Right atrium auricular region (tissue), 2 donors: ENCODE measurements around the gene CLP1. TPM values are rescaled to one million over a fixed set of nuclear protein-coding genes. Genes with fewer than 3 reads are reported as not detected.

Experiments used
- DNase-seq: peaks from one replicate; pipeline ENCODE4 v3.0.0-alpha.2; 2019; ENCODE audit warnings: low spot score
- H3K27ac ChIP-seq, 2 donors: fragments of 200-600 bp; sonication (generic); 1 replicate in 1 of 2; 2 replicates in 1 of 2; pipeline ENCODE4 v1.5.1; 2016 to 2019
- H3K27me3 ChIP-seq, 2 donors: fragments of 200-600 bp; sonication (generic); one replicate each; pipeline versions ENCODE4 v1.5.1 to v1.6.0; 2017 to 2019
- H3K36me3 ChIP-seq: fragments of 200-600 bp; sonication (generic); one replicate; pipeline ENCODE4 v1.5.1; 2016
- H3K4me1 ChIP-seq, 2 donors: fragments of 200-600 bp; sonication (generic); one replicate each; pipeline versions ENCODE4 v1.5.1 to v1.6.0; 2017 to 2019
- H3K4me3 ChIP-seq, 2 donors: fragments of 200-600 bp; sonication (generic); 1 replicate in 1 of 2; 2 replicates in 1 of 2; pipeline ENCODE4 v1.5.1; 2017 to 2019; ENCODE audit warnings: mild to moderate bottlenecking in 1 of 2, moderate library complexity in 1 of 2
- H3K9me3 ChIP-seq, 2 donors: fragments of 200-600 bp; sonication (generic); one replicate each; pipeline ENCODE4 v1.5.1; 2019
- CTCF ChIP-seq, 2 donors: fragments of 200-600 bp; sonication (generic); IDR thresholded peaks; one replicate each; pipeline ENCODE4 v1.5.1; 2019; ENCODE audit warnings: antibody characterized with exemption in 2 of 2
- total RNA-seq, 2 donors: library from RNA; depleted of rRNA; stranded (reverse); fragments of >200 nt; gene quantifications; one replicate each; pipeline ENCODE4 v1.1.0, GENCODE V29; 2016

CLP1 gene
- total RNA-seq, 2 donors from 2014 or later, result 5.9 to 8.1 TPM

DNA sequence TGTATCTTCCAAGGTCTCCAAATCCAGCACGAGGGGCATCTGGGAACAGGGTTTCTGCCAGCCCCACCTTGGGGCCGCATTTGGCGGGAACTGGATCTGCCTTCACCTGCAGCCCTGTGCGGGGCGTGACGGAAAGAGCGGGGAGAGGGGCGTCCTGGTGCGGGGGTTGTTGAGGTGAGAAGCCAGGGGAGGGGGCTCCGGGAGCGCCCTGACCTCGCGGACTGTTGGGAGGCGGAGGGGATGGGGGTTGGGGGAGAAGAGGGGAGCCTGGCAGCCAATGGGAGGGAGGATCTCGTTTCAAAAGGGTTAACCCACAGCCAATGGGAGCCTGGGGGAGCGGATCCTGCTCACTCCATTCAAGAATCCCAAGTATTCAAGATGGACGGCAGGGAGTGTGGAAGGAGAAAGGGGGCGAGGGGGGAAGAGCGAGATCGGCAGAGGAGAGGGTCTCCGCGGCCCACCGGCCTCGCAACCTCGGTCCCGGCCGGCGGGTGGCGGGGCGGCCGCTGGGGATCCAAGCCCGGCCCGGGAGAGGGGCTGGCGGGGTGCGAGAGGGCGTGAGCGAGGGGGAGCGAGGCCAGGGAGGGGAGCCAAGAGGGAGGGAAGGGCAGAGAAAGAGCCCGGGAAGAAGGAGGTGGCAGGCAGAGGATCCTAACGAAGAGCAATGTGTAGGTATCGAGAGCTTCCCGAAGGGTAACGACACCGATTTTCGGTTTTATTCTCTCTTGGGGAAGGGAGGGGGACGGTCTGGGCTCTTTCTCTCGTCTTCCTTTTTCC lies 19.4 kb upstream of the CLP1 start:
- TF ChIP-seq CTCF (IDR thresholded peaks at IDR 0.05), result no peak
- Histone ChIP-seq H3K9me3 (no peaks in the 10 kb centered on the region), H3K27ac (peak overlapping the region; percentile 73 to 84), H3K27me3 (no peaks in the 10 kb centered on the region), H3K4me1 (peaks cover 0 to 35% of the 10 kb centered on the region in 2 donors), H3K4me3 (peak overlapping the region; percentile 85), H3K36me3 (no peaks in the 10 kb centered on the region)
- DNase-seq, result peak; percentile 82

DNA sequence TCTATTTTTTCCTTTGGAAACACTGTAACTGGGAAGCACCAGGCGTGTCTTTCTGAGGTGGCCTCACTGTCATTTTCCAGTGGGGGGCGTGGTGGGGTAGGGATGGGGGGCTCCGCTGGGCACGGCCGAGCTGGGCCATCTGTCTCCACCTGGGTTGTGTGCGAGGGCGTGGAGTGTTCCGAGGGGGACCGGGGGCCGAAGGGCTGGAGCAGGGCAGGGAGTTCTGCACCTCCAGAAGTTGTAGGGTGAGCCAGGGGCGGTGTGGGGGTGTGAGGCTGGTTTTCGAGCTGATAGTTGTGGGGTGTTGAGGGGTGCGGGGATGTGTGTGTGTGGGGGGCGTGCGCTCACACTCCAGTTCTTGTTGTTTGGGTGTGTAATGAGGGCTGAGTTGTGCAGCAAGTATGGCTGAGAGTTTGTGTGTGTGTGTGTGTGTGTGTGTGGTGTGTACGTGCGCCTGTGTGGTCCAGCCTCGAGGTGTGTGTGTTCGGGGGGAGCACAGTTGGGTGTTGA lies 18.7 kb upstream of the CLP1 start:
- peak overlapping the region; percentile 85 for H3K4me3 ChIP-seq
- H3K27ac ChIP-seq, result peak overlapping the region in 1 of 2 donors; percentile 84
- no peak for DNase-seq

DNA sequence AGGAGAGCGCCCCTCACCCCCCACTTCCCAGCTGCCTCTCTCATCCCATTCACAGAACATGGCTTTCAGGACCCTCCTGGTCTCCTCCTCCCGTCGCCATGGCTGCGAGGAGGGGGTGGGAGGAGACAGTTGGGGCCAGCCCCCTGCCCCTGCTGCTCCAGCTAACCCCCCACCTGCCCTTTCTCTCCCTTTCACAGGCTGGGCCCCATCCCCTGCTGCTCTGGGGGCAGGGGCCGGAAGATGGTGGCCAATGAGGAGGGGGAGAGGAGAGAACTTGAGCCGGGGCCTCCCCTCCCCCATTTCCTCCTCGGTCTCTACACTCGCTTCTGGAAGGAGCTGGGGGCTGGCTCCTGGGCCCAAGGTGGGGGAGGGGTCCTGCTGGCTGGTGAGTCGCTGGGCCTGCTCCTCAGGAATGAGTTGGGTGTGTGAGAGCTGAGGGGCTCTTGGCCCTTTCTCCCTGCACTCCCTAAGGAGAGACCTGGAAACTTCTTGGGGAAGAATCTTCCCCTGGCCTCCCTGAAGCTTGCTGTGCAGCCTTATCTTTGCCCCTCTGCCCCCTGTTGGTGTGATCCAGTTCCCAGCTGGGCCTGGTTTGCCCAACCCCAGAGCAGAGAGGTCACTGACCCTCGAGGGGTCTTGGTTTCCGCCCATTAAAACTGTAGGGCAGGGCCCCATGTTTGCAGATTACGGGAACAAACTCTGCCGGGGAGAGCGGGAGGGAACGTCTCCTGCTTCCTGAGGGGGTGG lies 18.1 kb upstream of the CLP1 start:
- no peak for DNase-seq
- peak overlapping the region; percentile 9 to 17 for H3K27ac ChIP-seq
- peaks cover 0 to 37% of the 10 kb centered on the region in 2 donors for H3K4me1 ChIP-seq
- H3K9me3 ChIP-seq, result no peaks in the 10 kb centered on the region
- no peaks in the 10 kb centered on the region for H3K36me3 ChIP-seq
- no peak for TF ChIP-seq CTCF (IDR thresholded peaks at IDR 0.05)
- no peaks in the 10 kb centered on the region for H3K27me3 ChIP-seq
- peak overlapping the region; percentile 85 for H3K4me3 ChIP-seq

More for the DNA sequence above, 18.7 kb upstream of the CLP1 start:
- Histone ChIP-seq H3K27me3 (no peaks in the 10 kb centered on the region), H3K4me1 (peaks cover 0 to 35% of the 10 kb centered on the region in 2 donors), H3K36me3 (no peaks in the 10 kb centered on the region), H3K9me3 (no peaks in the 10 kb centered on the region)
- TF ChIP-seq CTCF (IDR thresholded peaks at IDR 0.05), result no peak

DNA sequence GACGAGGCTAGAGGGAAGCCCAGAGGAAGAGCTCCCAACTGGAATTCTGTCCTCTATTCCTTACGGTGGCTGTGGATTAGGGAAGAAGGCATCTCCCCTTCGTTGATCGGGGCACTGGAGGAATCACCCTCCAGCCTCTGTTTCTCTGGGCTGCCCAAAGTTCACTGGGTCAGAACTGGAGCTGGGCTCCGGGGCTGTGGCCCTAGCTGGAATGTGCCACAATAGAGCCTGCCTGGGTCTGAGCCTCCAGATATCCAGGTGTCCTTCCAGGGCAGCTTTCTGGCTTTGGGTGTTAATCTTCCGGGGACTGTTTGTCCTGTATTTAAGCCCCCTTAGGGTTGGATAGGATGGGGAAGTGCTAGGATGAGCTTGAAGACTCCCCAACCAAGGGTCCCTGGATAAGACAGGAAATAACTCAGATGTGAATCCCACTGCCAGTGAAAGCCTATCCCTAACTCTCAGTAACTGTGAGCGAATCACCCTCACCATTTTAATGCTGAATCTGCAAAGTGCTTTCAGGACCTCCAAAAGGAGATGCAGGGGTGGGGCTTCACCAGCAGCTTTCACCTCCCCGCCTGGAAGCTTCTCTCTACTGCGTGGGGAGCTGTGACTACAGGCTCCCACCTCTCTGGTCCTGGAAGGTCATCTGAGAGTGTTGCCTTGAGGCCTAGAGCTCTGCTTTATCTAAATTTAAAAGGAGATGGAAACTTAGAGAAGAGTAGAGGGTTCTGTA lies 17.3 kb upstream of the CLP1 start:
- peaks cover 0 to 44% of the 10 kb centered on the region in 2 donors for H3K4me1 ChIP-seq
- H3K9me3 ChIP-seq, result no peaks in the 10 kb centered on the region
- no peaks in the 10 kb centered on the region for H3K27me3 ChIP-seq
- H3K36me3 ChIP-seq, result no peaks in the 10 kb centered on the region
- DNase-seq, result no peak
- peak overlapping the region; percentile 9 to 17 for H3K27ac ChIP-seq
- H3K4me3 ChIP-seq, result peak overlapping the region in 1 of 2 donors; percentile 85
- TF ChIP-seq CTCF (IDR thresholded peaks at IDR 0.05), result no peak

DNA sequence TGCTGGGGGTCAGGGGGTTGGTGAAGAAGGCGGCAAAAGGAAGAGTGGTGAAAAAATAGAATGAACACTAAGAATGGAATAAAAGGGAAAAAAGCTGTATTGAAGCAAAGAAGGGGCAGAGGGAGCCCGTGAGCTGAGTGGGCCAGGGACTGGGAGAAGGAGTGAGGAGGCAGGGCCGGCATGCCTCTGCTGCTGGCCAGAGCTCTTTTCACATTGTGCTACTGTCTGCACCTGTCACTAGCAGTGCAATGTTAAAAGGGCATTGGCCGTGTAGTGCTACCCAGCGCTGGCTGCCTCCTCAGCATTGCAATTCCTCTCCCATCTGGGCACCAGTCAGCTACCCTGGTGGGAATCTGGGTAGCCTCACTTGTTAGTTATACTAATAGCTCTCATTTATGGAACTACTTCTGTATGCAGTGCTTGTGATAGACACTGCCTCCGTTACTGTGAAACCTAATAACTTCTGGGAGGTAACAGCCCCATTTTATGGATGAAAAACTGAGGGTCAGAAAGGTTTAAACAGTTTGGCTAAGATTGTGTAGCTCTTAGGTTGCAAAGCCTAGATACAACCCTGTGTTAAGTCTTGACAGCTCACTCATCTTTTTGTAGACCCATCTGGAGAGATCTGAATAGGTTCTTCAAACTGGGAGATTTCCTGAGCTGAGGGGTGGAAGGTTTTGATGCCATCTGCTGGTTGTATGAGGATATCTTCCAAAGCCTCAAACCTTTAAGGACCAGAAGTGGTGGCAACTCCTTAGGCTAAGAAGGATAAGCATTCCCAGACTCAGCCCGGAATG lies 16.4 kb upstream of the CLP1 start:
- Histone ChIP-seq H3K27me3 (no peaks in the 10 kb centered on the region), H3K4me3 (no peak overlapping the region), H3K36me3 (no peaks in the 10 kb centered on the region), H3K27ac (no peak overlapping the region), H3K9me3 (no peaks in the 10 kb centered on the region), H3K4me1 (peaks cover 0 to 54% of the 10 kb centered on the region in 2 donors)
- TF ChIP-seq CTCF (IDR thresholded peaks at IDR 0.05), result peak; percentile 24 to 59
- DNase-seq, result no peak
